Mesenchymal stem cell (in vitro differentiated cells and primary cell): ENCODE results near the gene HELB.
A peak's percentile ranks its signal among the peaks of the same experiment; 100 is the strongest.

Source experiments
- DNase-seq: peaks from one replicate; pipeline ENCODE4 v3.0.0-alpha.2; 2013
- H2AFZ ChIP-seq: one replicate; pipeline ENCODE4 v1.6.1; 2013; ENCODE audit warnings: low read depth, mild to moderate bottlenecking, control low read depth, inconsistent platforms, low read length, moderate library complexity
- H2AK5ac ChIP-seq: 2 replicates; pipeline ENCODE4 v1.6.1; 2013; ENCODE audit warnings: low read length, moderate library complexity, mild to moderate bottlenecking, inconsistent platforms; ENCODE audit not compliant: severe bottlenecking
- H2BK120ac ChIP-seq: one replicate; pipeline ENCODE4 v1.6.1; 2013; ENCODE audit warnings: low read depth, mild to moderate bottlenecking, inconsistent platforms, low read length, moderate library complexity
- H2BK12ac ChIP-seq, 2 experiments: one replicate each; pipeline ENCODE4 v1.6.1; 2013; ENCODE audit warnings: inconsistent platforms in 2 of 2, low read length in 2 of 2, mild to moderate bottlenecking in 2 of 2, moderate library complexity in 2 of 2, control low read depth in 1 of 2
- H2BK15ac ChIP-seq: one replicate; pipeline ENCODE4 v1.6.1; 2013; ENCODE audit warnings: mild to moderate bottlenecking, low read depth, inconsistent platforms; ENCODE audit not compliant: poor library complexity, severe bottlenecking
- H2BK5ac ChIP-seq: 2 replicates; pipeline ENCODE4 v1.6.1; 2013; ENCODE audit warnings: low read depth, mild to moderate bottlenecking, low read length, control low read depth, inconsistent platforms; ENCODE audit not compliant: poor library complexity, severe bottlenecking
- H3K14ac ChIP-seq, 2 experiments: one replicate each; pipeline ENCODE4 v1.6.1; 2013; ENCODE audit warnings: inconsistent platforms in 2 of 2, low read length in 2 of 2, control low read depth in 1 of 2, mild to moderate bottlenecking in 1 of 2, moderate library complexity in 1 of 2
- H3K18ac ChIP-seq, 2 experiments: one replicate each; pipeline ENCODE4 v1.6.1; 2013; ENCODE audit warnings: inconsistent platforms in 2 of 2, low read length in 2 of 2, control low read depth in 1 of 2, low read depth in 1 of 2, mild to moderate bottlenecking in 1 of 2
- H3K23ac ChIP-seq, 2 experiments: one replicate each; pipeline ENCODE4 v1.6.1; 2013; ENCODE audit warnings: inconsistent platforms in 2 of 2, low read length in 2 of 2, mild to moderate bottlenecking in 2 of 2, moderate library complexity in 2 of 2, control low read depth in 1 of 2
- H3K27ac ChIP-seq: 2 replicates; pipeline ENCODE4 v1.5.1; 2013; ENCODE audit warnings: mild to moderate bottlenecking, moderate library complexity, low read length, control low read depth, inconsistent platforms; ENCODE audit not compliant: poor library complexity, severe bottlenecking
- H3K27me3 ChIP-seq, 2 experiments: 2 replicates each; pipeline versions ENCODE4 v1.6.1 to v1.7.0; 2013; ENCODE audit warnings: low read length in 2 of 2, mild to moderate bottlenecking in 2 of 2, moderate library complexity in 2 of 2, control low read depth in 1 of 2, inconsistent platforms in 1 of 2; ENCODE audit not compliant: control insufficient read depth in 1 of 2, insufficient read depth in 1 of 2
- H3K36me3 ChIP-seq, 2 experiments: 2 replicates each; pipeline versions ENCODE4 v1.6.1 to v1.7.0; 2013; ENCODE audit warnings: low read length in 2 of 2, control low read depth in 1 of 2, inconsistent platforms in 1 of 2, low read depth in 1 of 2, mild to moderate bottlenecking in 1 of 2; ENCODE audit not compliant: insufficient read depth in 2 of 2, control insufficient read depth in 1 of 2
- H3K4ac ChIP-seq, 2 experiments: one replicate each; pipeline ENCODE4 v1.6.1; 2013; ENCODE audit warnings: inconsistent platforms in 2 of 2, low read length in 2 of 2, mild to moderate bottlenecking in 2 of 2, moderate library complexity in 2 of 2, control low read depth in 1 of 2, low read depth in 1 of 2
- H3K4me1 ChIP-seq: 2 replicates; pipeline ENCODE4 v1.6.1; 2013; ENCODE audit warnings: low read depth, low read length, control low read depth; ENCODE audit not compliant: control insufficient read depth, insufficient read depth
- H3K4me2 ChIP-seq: 2 replicates; pipeline ENCODE4 v1.6.1; 2013; ENCODE audit warnings: low read length, mild to moderate bottlenecking, inconsistent platforms; ENCODE audit not compliant: poor library complexity, severe bottlenecking
- H3K4me3 ChIP-seq, 2 experiments: 2 replicates each; pipeline versions ENCODE4 v1.5.1 to v1.7.0; 2013; ENCODE audit warnings: low read length in 2 of 2, mild to moderate bottlenecking in 2 of 2, control low read depth in 1 of 2, low read depth in 1 of 2; ENCODE audit not compliant: insufficient read depth in 1 of 2
- H3K79me1 ChIP-seq: replicated peaks from 2 replicates; pipeline ENCODE4 v1.6.1; 2013; ENCODE audit warnings: mild to moderate bottlenecking, control low read depth, low read length, inconsistent platforms; ENCODE audit not compliant: poor library complexity, severe bottlenecking
- H3K9ac ChIP-seq: 2 replicates; pipeline ENCODE4 v1.7.0; 2013; ENCODE audit warnings: mild to moderate bottlenecking, low read length, moderate library complexity
- H3K9me3 ChIP-seq: 2 replicates; pipeline ENCODE4 v1.7.0; 2013; ENCODE audit warnings: mild to moderate bottlenecking, low read length; ENCODE audit not compliant: control insufficient read depth
- H4K8ac ChIP-seq: one replicate; pipeline ENCODE4 v1.6.1; 2013; ENCODE audit warnings: inconsistent platforms, mild to moderate bottlenecking, low read length, moderate library complexity
- H4K91ac ChIP-seq: one replicate; pipeline ENCODE4 v1.6.1; 2013; ENCODE audit warnings: mild to moderate bottlenecking, low read length, inconsistent platforms
- WGBS: methylation state at CpG from one replicate; pipeline ENCODE4 v1.1.7; 2013; ENCODE audit warnings: mixed read lengths; 5-methylcytosine and 5-hydroxymethylcytosine counted together

Gene HELB

DNA sequence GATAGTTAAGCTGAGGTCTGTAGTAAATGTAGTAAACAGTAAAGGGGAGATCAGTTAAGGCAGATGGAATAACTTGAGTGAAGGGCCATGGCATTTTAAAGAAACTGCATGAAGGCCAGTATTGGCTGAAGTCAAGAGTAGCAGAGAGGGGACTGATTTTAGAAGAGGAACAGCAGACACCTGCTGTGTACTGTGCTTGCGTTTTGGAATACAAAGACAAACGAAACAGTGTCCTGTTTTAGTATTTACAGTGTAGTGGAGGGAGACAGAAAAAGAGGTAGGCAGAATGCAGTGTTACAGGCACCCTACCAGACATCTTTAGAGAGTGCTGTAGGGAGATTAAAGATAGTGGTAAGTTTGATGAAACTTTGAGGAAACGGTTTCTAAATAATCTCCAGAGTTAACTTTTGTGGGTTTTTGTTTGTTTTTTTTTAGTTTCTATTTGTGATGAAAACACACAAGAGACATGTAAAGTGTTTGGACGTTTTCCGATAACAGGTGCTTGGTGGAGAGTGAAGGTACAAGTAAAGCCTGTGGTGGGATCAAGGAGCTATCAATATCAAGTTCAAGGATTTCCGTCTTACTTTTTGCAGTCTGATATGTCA is 2.1 kb downstream of the HELB start:
- no peak overlapping the region for H3K9ac ChIP-seq
- H2BK12ac ChIP-seq = no peak overlapping the region
- H3K14ac ChIP-seq = no peak overlapping the region
- no peak overlapping the region for H3K4me3 ChIP-seq
- H3K79me1 ChIP-seq = peaks cover 5% of the 10 kb centered on the region
- H3K36me3 ChIP-seq = no peaks in the 10 kb centered on the region
- no peaks in the 10 kb centered on the region for H3K9me3 ChIP-seq
- peaks cover 2 to 11% of the 10 kb centered on the region in 2 experiments for H3K27me3 ChIP-seq
- H3K27ac ChIP-seq = no peak overlapping the region
- H2AK5ac ChIP-seq = no peak overlapping the region
- no peak overlapping the region for H3K4ac ChIP-seq
- no peak overlapping the region for H3K18ac ChIP-seq
- H2AFZ ChIP-seq = no peak overlapping the region
- H2BK120ac ChIP-seq = no peak overlapping the region
- no peak overlapping the region for H4K91ac ChIP-seq
- 85% methylated on average over 5 of the region's 6 CpGs for WGBS
- H3K23ac ChIP-seq = no peak overlapping the region
- DNase-seq = no peak
- H3K4me1 ChIP-seq = no peaks in the 10 kb centered on the region
- H3K4me2 ChIP-seq = no peak overlapping the region
- H2BK15ac ChIP-seq = no peak overlapping the region
- H2BK5ac ChIP-seq = no peak overlapping the region
- no peak overlapping the region for H4K8ac ChIP-seq

DNA sequence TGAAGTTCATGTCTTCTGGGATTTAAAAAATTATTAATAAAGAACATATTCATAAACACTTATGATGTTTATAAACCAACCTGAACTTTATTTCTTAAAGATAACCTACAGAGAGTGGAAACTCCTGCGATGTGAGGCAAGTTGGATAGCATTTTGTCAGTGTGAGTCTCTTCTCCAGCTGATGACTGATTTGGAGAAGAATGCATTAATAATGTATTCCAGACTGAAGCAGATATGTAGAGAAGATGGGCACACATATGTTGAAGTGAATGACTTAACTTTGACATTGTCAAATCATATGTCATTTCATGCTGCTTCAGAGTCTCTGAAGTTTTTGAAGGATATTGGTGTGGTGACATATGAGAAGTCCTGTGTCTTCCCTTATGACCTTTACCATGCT is 7.3 kb downstream of the HELB start:
- Histone ChIP-seq H3K79me1 (peaks cover 3% of the 10 kb centered on the region), H3K23ac (no peak overlapping the region), H2BK12ac (no peak overlapping the region), H3K18ac (no peak overlapping the region), H4K91ac (no peak overlapping the region), H3K4ac (no peak overlapping the region), H3K36me3 (peaks cover 4 to 16% of the 10 kb centered on the region in 2 experiments), H3K4me2 (no peak overlapping the region), H2BK15ac (no peak overlapping the region), H2AK5ac (no peak overlapping the region), H4K8ac (no peak overlapping the region), H3K9ac (no peak overlapping the region), H3K9me3 (no peaks in the 10 kb centered on the region), H3K4me1 (no peaks in the 10 kb centered on the region), H2BK5ac (no peak overlapping the region), H3K14ac (no peak overlapping the region), H3K27ac (no peak overlapping the region), H3K27me3 (no peaks in the 10 kb centered on the region), H3K4me3 (no peak overlapping the region), H2BK120ac (no peak overlapping the region), H2AFZ (no peak overlapping the region)
- WGBS = 95% methylated on average over 1 of the region's 1 CpG
- DNase-seq = no peak

DNA sequence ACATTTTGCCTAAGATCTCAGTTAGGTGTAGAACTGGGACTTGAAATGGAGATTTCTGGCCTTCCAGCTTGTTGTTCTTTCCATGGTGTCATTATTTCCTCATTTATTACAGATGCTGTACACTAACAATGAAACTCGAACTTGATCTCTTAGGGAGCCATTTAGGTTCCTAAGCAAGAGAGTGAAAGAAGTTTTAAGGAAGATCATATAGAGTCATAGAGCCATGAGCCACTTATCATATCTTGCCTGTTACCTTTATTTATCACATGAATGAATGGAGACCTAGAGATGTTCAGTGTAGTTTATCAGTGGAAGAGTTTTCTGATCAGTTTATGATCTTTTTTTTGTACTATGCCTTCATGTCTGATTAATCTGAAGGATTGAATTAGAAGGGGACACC is 9.9 kb downstream of the HELB start:
- no peak overlapping the region for H3K18ac ChIP-seq

DNA sequence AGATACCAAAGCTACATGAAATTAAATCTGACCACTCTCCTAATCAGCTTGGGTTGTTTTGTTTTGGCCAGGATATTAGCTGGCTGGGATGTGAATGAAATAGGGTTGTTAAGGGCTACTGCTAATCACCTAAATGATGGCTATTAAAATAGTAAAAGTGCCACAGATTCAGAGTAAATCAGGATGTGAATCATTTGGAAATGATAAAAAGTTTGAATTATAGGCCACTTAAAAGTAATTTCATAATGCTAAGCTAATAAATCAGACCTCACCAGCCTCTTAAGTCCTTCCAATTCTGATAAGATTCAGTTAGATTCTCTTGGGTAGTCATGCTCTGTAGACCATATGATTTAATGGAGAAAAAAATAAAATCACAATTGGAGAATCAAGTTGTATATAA is 12.0 kb downstream of the HELB start:
- peaks cover 3% of the 10 kb centered on the region for H3K79me1 ChIP-seq
- H3K36me3 ChIP-seq = peaks cover 4 to 22% of the 10 kb centered on the region in 2 experiments
- H3K9me3 ChIP-seq = no peaks in the 10 kb centered on the region
- no peak overlapping the region for H3K9ac ChIP-seq
- H3K14ac ChIP-seq = no peak overlapping the region
- no peak overlapping the region for H2BK5ac ChIP-seq
- no peak overlapping the region for H4K91ac ChIP-seq
- no peak overlapping the region for H3K27ac ChIP-seq
- H3K4me1 ChIP-seq = no peaks in the 10 kb centered on the region
- no peak overlapping the region for H3K4me3 ChIP-seq
- H3K27me3 ChIP-seq = no peaks in the 10 kb centered on the region
- DNase-seq = peak; percentile 28
- no peak overlapping the region for H2BK120ac ChIP-seq
- H2AK5ac ChIP-seq = no peak overlapping the region
- no peak overlapping the region for H2BK12ac ChIP-seq
- no peak overlapping the region for H3K4ac ChIP-seq
- H2AFZ ChIP-seq = no peak overlapping the region
- H3K18ac ChIP-seq = no peak overlapping the region
- no peak overlapping the region for H2BK15ac ChIP-seq
- no peak overlapping the region for H3K23ac ChIP-seq
- no peak overlapping the region for H3K4me2 ChIP-seq
- no peak overlapping the region for H4K8ac ChIP-seq

More for the DNA sequence above, 9.9 kb downstream of the HELB start:
- Histone ChIP-seq H3K27ac (no peak overlapping the region), H3K14ac (no peak overlapping the region), H3K27me3 (no peaks in the 10 kb centered on the region), H2BK5ac (no peak overlapping the region), H3K9me3 (no peaks in the 10 kb centered on the region), H2AFZ (no peak overlapping the region), H3K79me1 (peaks cover 3% of the 10 kb centered on the region), H3K4me1 (no peaks in the 10 kb centered on the region), H2BK15ac (no peak overlapping the region), H3K36me3 (peaks cover 4 to 22% of the 10 kb centered on the region in 2 experiments), H4K8ac (no peak overlapping the region), H4K91ac (no peak overlapping the region), H2BK120ac (no peak overlapping the region), H3K4ac (no peak overlapping the region), H3K4me3 (no peak overlapping the region), H3K23ac (no peak overlapping the region), H2BK12ac (no peak overlapping the region), H2AK5ac (no peak overlapping the region), H3K9ac (no peak overlapping the region), H3K4me2 (no peak overlapping the region)
- no CpG with 5 or more reads among the region's 1 CpG for whole genome bisulfite sequencing
- no peak for DNase-seq
